ENCODE results near the gene MS4A4E.
"Not testable (repeated sequence)": the region's sequence is repeated elsewhere in the genome, so short reads cannot be mapped to it uniquely, and the experiment has no call there.

MS4A4E gene

GRCh38 chr11:60206616-60207015 lies 36.3 kb downstream of the MS4A4E start:
- no peaks in the 10 kb centered on the region for H3K9me3 ChIP-seq (ENCODE audit: control insufficient read depth, insufficient read depth, low read depth, low read length)
- H3K4me3 ChIP-seq (ENCODE audit: low read depth, low read length): no peak overlapping the region
- H3K36me3 ChIP-seq (ENCODE audit: control insufficient read depth in 2 of 2, insufficient read depth in 1 of 2, low read length in 2 of 2): no peaks in the 10 kb centered on the region
- no peaks in the 10 kb centered on the region for H3K4me1 ChIP-seq (ENCODE audit: control insufficient read depth, insufficient read depth, low read length)
- TF ChIP-seq ZNF184 (tag by site-specific recombination; IDR thresholded peaks at IDR 0.05) (no peak), ZNF280D (tag by site-specific recombination; IDR thresholded peaks at IDR 0.05) (no peak)
- ChIA-PET CTCF (no interaction called here), POLR2A (no interaction called here)
- H3K27ac ChIP-seq (ENCODE audit: extremely low read depth, low read depth, low read length): no peak overlapping the region

GRCh38 chr11:60204922-60205321 lies 38.0 kb downstream of the MS4A4E start:
- no peak overlapping the region for H3K27ac ChIP-seq (ENCODE audit: extremely low read depth, low read depth, low read length)
- CTCF ChIA-PET: no interaction called here
- no peaks in the 10 kb centered on the region for H3K9me3 ChIP-seq (ENCODE audit: control insufficient read depth, insufficient read depth, low read depth, low read length)
- POLR2A ChIA-PET: no interaction called here
- no peaks in the 10 kb centered on the region for H3K4me1 ChIP-seq (ENCODE audit: control insufficient read depth, insufficient read depth, low read length)
- no peak overlapping the region for H3K4me3 ChIP-seq (ENCODE audit: low read depth, low read length)
- H3K36me3 ChIP-seq (ENCODE audit: control insufficient read depth in 2 of 2, insufficient read depth in 1 of 2, low read length in 2 of 2): no peaks in the 10 kb centered on the region
- TF ChIP-seq ZBTB17 (tag by site-specific recombination; IDR thresholded peaks at IDR 0.05) (no peak), ZNF488 (tag by site-specific recombination; IDR thresholded peaks at IDR 0.05) (no peak), ZNF843 (tag by site-specific recombination; IDR thresholded peaks at IDR 0.05) (no peak), AEBP2 (tag by site-specific recombination; IDR thresholded peaks at IDR 0.05; ENCODE audit: borderline replicate concordance) (no peak)

- POLR2A ChIA-PET; H3K27ac ChIP-seq (ENCODE audit: extremely low read depth, low read depth, low read length); H3K4me1 ChIP-seq (ENCODE audit: control insufficient read depth, insufficient read depth, low read length); H3K9me3 ChIP-seq (ENCODE audit: control insufficient read depth, insufficient read depth, low read depth, low read length); H3K36me3 ChIP-seq (ENCODE audit: control insufficient read depth in 2 of 2, insufficient read depth in 1 of 2, low read length in 2 of 2); CTCF ChIA-PET; H3K4me3 ChIP-seq (ENCODE audit: low read depth, low read length): not testable (repeated sequence)
Observed at GRCh38 chr11:60201334-60201733, 41.6 kb downstream of the MS4A4E start.

GRCh38 chr11:60197442-60197841 lies 45.5 kb downstream of the MS4A4E start:
- no peak overlapping the region for H3K4me3 ChIP-seq (ENCODE audit: low read depth, low read length)
- no peaks in the 10 kb centered on the region for H3K9me3 ChIP-seq (ENCODE audit: control insufficient read depth, insufficient read depth, low read depth, low read length)
- H3K27ac ChIP-seq (ENCODE audit: extremely low read depth, low read depth, low read length): no peak overlapping the region
- ChIA-PET POLR2A (no interaction called here), CTCF (interaction anchor here (0.5 kb wide), 1 partner anchor 34 kb away, joined by 3 read pairs; no protein-coding TSS in a partner anchor)
- no peaks in the 10 kb centered on the region for H3K4me1 ChIP-seq (ENCODE audit: control insufficient read depth, insufficient read depth, low read length)
- TF ChIP-seq HOXD13 (CRISPR knock-in tag; IDR thresholded peaks at IDR 0.05; ENCODE audit: borderline replicate concordance): no peak
- no peak for TF ChIP-seq ZNF26 (tag by site-specific recombination; IDR thresholded peaks at IDR 0.05)
- TF ChIP-seq ZEB2 (tag by site-specific recombination; IDR thresholded peaks at IDR 0.05): no peak
- no peaks in the 10 kb centered on the region for H3K36me3 ChIP-seq (ENCODE audit: control insufficient read depth in 2 of 2, insufficient read depth in 1 of 2, low read length in 2 of 2)

All from HEK293 (cell line).